Lower leg skin (tissue), 4 donors: ENCODE measurements around the gene SPATC1L. TPM values are rescaled to one million over a fixed set of nuclear protein-coding genes. Genes with fewer than 3 reads are reported as not detected.
"Not testable (repeated sequence)": the region's sequence is repeated elsewhere in the genome, so short reads cannot be mapped to it uniquely, and the experiment has no call there.

Experiments
- DNase-seq, 2 donors: peaks; one replicate each; pipeline ENCODE4 v3.0.0-alpha.2; 2019; ENCODE audit warnings: low spot score in 2 of 2
- H3K4me3 ChIP-seq: fragments of 200-600 bp; sonication (generic); 2 replicates; pipeline ENCODE4 v1.5.1; 2017; ENCODE audit warnings: mild to moderate bottlenecking, low read depth; ENCODE audit not compliant: poor library complexity, severe bottlenecking
- CTCF ChIP-seq, 3 donors: fragments of 450-650 bp; IDR thresholded peaks; one replicate each; pipeline ENCODE4 v1.5.1; 2016; ENCODE audit warnings: antibody characterized with exemption in 3 of 3, mild to moderate bottlenecking in 3 of 3, moderate library complexity in 2 of 3
- POLR2A ChIP-seq, 2 donors: fragments of 450-650 bp; IDR thresholded peaks; one replicate each; pipeline ENCODE4 v1.6.1; 2016 to 2017; ENCODE audit warnings: antibody characterized with exemption in 2 of 2, mild to moderate bottlenecking in 1 of 2, moderate library complexity in 1 of 2
- WGBS, 2 donors: methylation state at CpG; one replicate each; pipeline ENCODE4 v1.1.5; 2018; 5-methylcytosine and 5-hydroxymethylcytosine counted together
- intact Hi-C: fragments of 100-400 bp; cut with DNase I; formaldehyde crosslinking; loops from one replicate; pipeline ENCODE4 v1.15.0; 2023; ENCODE audit warnings: low total_unique reads
- total RNA-seq, 4 donors: library from RNA; depleted of rRNA; stranded (reverse); fragments of >200 nt; gene quantifications; one replicate each; pipeline ENCODE4 v1.1.0, GENCODE V29; 2016

Gene SPATC1L
- total RNA-seq, 4 donors from 2014 or later = 2.1 to 7.5 (median 4.0) TPM

- intact Hi-C loops = no loop called here
- TF ChIP-seq POLR2A (IDR thresholded peaks at IDR 0.05) (no peak), CTCF (IDR thresholded peaks at IDR 0.05) (no peak)
- WGBS, 2 donors = 87% methylated on average over 3 to 19 of the region's 19 CpGs
- no peak overlapping the region for H3K4me3 ChIP-seq
- DNase-seq = peak in 1 of 2 donors; percentile 80
Observed at GRCh38 chr21:46181436-46181835, 2.8 kb downstream of the SPATC1L start.

- 90 to 91% methylated on average over 8 to 25 of the region's 26 CpGs for WGBS, 2 donors
- peak in 1 of 2 donors; percentile 81 for DNase-seq
- no peak overlapping the region for H3K4me3 ChIP-seq
- intact Hi-C loops = no loop called here
- TF ChIP-seq CTCF (IDR thresholded peaks at IDR 0.05) (no peak), POLR2A (IDR thresholded peaks at IDR 0.05) (no peak)
Observed at GRCh38 chr21:46180778-46181391, 3.4 kb downstream of the SPATC1L start.

- TF ChIP-seq POLR2A (IDR thresholded peaks at IDR 0.05) (no peak), CTCF (IDR thresholded peaks at IDR 0.05) (no peak)
- 67 to 78% methylated on average over 22 to 23 of the region's 24 CpGs for WGBS, 2 donors
- no peak for DNase-seq
- intact Hi-C loops = no loop called here
- H3K4me3 ChIP-seq = no peak overlapping the region
Observed at GRCh38 chr21:46180079-46180722, 4.1 kb downstream of the SPATC1L start.

DNA sequence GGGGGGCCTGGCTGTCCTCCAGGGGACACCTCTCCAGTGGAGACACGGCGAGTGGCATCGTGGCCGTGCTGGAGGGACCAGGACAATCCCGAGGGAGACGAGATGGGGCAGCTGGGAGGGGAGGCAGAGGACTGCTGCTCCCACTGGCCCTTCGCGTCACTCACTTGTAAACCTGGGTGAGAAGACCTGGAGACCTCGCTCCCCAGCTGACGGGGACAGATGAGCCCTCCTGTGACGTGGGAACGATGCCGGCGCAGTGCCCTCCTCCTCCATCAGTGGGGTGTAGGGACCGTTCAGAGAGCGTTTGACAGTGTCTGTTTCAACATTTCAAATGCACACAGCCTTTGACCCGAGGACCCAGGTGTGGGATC lies 4.6 kb downstream of the SPATC1L start:
- 83 to 89% methylated on average over 17 of the region's 17 CpGs for WGBS, 2 donors
- DNase-seq = peak in 1 of 2 donors; percentile 77
- no peak overlapping the region for H3K4me3 ChIP-seq
- intact Hi-C loops = no loop called here
- no peak for TF ChIP-seq POLR2A (IDR thresholded peaks at IDR 0.05)
- TF ChIP-seq CTCF (IDR thresholded peaks at IDR 0.05) = no peak

- intact Hi-C loops = no loop called here
- no peak overlapping the region for H3K4me3 ChIP-seq
- WGBS, 2 donors = 75 to 98% methylated on average over 4 of the region's 4 CpGs
- TF ChIP-seq CTCF (IDR thresholded peaks at IDR 0.05) (no peak), POLR2A (IDR thresholded peaks at IDR 0.05) (no peak)
- no peak for DNase-seq
Observed at GRCh38 chr21:46178961-46179360, 5.3 kb downstream of the SPATC1L start.

DNA sequence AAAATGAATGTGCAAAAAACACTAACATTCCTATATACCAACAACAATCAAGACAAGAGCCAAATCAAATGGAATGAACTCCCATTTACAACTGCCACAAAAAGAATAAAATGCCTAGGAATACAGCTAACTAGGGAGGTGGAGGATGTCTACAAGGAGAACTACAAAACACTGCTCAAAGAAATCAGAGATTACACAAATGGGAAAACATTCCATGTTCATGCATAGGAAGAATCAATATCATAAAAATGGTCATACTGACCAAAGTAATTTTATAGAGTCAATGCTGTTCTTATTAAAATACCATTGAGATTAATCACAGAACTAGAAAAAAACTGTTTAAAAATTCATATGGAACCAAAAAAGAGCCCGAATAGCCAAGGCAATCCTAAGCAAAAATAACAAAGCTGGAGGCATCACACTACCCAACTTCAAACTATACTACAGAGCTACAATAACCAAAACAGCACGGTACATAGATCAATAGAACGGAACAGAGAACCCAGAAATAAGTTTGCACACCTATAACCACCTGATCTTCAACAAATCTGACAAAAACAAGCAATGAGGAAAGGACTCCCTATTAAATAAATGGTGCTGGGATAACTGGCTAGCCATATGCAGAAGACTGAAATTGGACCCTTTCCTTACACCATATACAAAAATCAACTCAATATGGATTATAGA lies 7.7 kb downstream of the SPATC1L start:
- DNase-seq, H3K4me3 ChIP-seq, intact Hi-C loops: not testable (repeated sequence)
- 91% methylated on average over 3 of the region's 3 CpGs for WGBS, 2 donors
